ENCODE measurements around the gene MBD3. TPM values are rescaled to one million over a fixed set of nuclear protein-coding genes. Genes with fewer than 3 reads are reported as not detected.
"Not testable (repeated sequence)": the region's sequence is repeated elsewhere in the genome, so short reads cannot be mapped to it uniquely, and the experiment has no call there.

The MBD3 gene
- total RNA-seq, 1 donor from 2014 or later = 111 TPM

DNA sequence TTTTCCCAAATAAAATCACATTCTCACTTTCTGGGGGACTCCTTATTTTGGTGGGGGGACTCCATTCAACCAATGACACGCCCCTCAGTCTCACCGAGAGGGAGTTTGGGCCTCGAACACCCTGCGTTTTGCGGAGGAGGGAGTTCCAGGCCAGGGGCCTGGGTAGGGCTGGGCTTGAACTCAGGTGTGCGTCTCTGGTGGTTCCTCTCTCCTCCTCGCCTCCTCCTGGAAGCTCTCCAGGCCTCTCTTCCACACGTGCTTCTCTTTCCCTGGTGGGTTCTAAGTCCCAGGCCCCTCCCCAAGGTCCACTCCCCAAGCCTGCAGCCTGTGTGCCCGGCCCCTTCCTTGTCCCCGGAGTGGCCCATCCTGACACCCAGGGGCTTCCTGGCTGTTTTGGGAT is 39.2 kb downstream of the MBD3 start:
- H3K27ac Mint-ChIP-seq = no peak overlapping the region
- H3K36me3 Mint-ChIP-seq = peaks cover 5% of the 10 kb centered on the region
- TF ChIP-seq, protein P1, sequence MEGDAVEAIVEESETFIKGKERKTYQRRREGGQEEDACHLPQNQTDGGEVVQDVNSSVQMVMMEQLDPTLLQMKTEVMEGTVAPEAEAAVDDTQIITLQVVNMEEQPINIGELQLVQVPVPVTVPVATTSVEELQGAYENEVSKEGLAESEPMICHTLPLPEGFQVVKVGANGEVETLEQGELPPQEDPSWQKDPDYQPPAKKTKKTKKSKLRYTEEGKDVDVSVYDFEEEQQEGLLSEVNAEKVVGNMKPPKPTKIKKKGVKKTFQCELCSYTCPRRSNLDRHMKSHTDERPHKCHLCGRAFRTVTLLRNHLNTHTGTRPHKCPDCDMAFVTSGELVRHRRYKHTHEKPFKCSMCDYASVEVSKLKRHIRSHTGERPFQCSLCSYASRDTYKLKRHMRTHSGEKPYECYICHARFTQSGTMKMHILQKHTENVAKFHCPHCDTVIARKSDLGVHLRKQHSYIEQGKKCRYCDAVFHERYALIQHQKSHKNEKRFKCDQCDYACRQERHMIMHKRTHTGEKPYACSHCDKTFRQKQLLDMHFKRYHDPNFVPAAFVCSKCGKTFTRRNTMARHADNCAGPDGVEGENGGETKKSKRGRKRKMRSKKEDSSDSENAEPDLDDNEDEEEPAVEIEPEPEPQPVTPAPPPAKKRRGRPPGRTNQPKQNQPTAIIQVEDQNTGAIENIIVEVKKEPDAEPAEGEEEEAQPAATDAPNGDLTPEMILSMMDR (IDR thresholded peaks at IDR 0.05; ENCODE audit: unreplicated experiment) = no peak
- no peaks in the 10 kb centered on the region for H3K9me3 Mint-ChIP-seq
- DNase-seq (ENCODE audit: low spot score in 2 of 2, unreplicated experiment in 2 of 2) = no peak
- no peak overlapping the region for H3K4me3 Mint-ChIP-seq
- H3K27me3 Mint-ChIP-seq (ENCODE audit: low read depth) = no peaks in the 10 kb centered on the region
- no peaks in the 10 kb centered on the region for H3K4me1 Mint-ChIP-seq

DNA sequence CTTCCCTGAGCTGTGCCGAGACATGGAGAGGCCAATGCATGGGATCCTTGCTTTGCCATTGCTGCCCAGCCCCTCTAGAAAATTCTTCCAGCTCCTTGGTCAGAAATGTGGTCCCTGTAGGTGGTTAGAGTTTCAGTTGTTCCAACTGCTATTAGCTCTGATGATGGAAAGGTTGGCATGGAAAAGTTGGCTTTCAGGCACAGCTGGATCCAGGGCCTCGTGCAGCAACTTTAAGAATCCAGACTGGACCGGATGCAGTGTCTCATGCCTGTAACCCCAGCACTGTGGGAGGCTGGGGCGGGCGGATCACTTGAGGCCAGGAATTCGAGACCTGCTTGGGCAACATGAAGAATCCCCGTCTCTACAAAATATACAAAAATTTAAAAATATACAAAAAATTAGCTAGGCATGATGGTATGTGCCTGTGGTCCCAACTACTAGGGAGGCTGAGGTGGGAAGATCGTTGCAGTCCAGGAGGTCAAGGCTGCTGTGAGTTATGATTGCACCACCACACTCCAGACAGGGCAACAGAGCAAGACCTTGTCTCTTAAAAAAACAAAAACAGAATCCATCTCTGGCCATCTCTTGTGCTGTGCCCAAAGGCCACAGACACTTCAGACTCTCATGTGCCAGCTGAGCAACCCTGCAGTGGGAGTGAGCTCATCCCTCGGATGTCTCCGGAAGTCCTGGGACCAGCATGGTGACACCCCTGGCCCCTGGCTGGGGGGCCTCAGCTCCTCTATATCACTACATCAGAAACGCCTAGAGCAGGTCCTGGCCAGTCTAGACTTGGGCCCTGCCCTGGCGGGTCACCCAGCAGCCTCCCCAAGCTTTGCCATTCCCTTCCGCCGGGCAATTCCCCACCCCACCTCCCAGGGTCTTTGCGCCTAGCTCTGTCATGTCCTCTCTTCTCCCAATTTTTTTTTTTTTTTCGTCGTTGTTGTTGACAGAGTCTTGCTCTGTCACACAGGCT is 41.3 kb downstream of the MBD3 start:
- Mint-ChIP-seq H3K27ac (no peak overlapping the region), H3K9me3 (no peaks in the 10 kb centered on the region), H3K4me1 (no peaks in the 10 kb centered on the region), H3K27me3 (ENCODE audit: low read depth) (peaks cover 2% of the 10 kb centered on the region), H3K4me3 (no peak overlapping the region), H3K36me3 (no peaks in the 10 kb centered on the region)
- DNase-seq (ENCODE audit: low spot score in 2 of 2, unreplicated experiment in 2 of 2) = no peak
- TF ChIP-seq, protein P1 (IDR thresholded peaks at IDR 0.05; ENCODE audit: unreplicated experiment) = no peak

DNA sequence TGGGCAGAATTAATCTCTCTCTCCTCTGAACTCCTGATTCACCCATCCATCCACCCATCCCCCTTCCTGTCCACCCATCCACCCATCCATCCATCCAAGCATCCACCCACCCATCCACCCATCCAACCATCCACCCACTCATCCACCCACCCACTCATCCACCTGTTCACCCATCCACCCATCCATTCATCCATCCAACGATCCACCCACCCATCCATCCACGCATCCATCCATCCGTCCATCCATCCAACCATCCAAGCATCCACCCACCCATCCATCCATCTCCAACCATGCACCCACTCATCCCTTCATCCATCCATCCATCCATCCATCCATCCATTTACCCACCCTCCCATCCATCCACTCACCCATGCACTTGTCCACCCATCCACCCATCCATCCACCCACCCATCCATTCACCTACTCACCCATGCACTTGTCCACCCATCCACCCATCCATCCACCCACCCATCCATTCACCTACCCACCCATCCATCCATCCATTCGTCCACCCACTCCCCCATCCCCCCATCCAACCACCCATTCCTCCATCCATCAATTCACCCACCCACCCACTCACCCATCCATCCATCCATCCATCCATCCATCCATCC is 43.2 kb downstream of the MBD3 start:
- H3K27me3 Mint-ChIP-seq (ENCODE audit: low read depth) = peaks cover 17% of the 10 kb centered on the region
- no peak overlapping the region for H3K4me3 Mint-ChIP-seq
- no peak overlapping the region for H3K27ac Mint-ChIP-seq

DNA sequence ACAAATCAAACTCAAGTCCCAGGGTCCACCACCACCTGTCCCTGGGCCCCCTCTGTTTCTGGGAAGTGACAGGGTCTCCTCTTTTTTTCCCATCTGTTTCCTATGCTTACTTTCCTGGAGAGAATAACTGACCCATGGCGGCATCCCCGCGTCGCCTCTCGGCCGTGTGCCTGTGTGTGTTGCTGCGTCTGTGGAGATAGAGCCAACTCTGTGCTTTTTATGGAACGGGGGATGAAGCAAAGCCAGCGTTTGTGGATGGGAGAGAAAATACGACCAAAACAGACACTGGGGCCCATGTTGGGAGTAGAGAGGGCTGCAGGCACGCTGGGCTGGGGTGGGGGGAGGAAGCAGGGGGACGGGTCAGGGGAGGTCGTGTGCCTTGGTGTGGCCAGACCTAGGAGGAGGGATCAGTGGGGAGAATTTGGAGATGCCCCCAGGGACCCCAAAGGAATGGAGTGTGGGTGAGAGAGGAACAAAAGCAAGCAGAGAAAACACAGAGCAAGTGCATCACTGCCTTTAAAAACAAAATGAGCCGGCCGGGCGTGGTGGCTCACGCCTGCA is 52.2 kb downstream of the MBD3 start:
- Mint-ChIP-seq H3K27ac (peak overlapping the region; percentile 48), H3K36me3 (no peaks in the 10 kb centered on the region), H3K9me3 (no peaks in the 10 kb centered on the region), H3K27me3 (ENCODE audit: low read depth) (peaks cover 28% of the 10 kb centered on the region), H3K4me3 (no peak overlapping the region), H3K4me1 (peaks cover 6% of the 10 kb centered on the region)
- no peak for DNase-seq (ENCODE audit: low spot score in 2 of 2, unreplicated experiment in 2 of 2)
- TF ChIP-seq, protein P1 (IDR thresholded peaks at IDR 0.05; ENCODE audit: unreplicated experiment) = no peak

More for the DNA sequence above, 43.2 kb downstream of the MBD3 start:
- TF ChIP-seq, protein P1 (IDR thresholded peaks at IDR 0.05; ENCODE audit: unreplicated experiment) = no peak
- no peaks in the 10 kb centered on the region for H3K36me3 Mint-ChIP-seq
- no peaks in the 10 kb centered on the region for H3K9me3 Mint-ChIP-seq
- peaks cover 3% of the 10 kb centered on the region for H3K4me1 Mint-ChIP-seq
- no peak for DNase-seq (ENCODE audit: low spot score in 2 of 2, unreplicated experiment in 2 of 2)

DNA sequence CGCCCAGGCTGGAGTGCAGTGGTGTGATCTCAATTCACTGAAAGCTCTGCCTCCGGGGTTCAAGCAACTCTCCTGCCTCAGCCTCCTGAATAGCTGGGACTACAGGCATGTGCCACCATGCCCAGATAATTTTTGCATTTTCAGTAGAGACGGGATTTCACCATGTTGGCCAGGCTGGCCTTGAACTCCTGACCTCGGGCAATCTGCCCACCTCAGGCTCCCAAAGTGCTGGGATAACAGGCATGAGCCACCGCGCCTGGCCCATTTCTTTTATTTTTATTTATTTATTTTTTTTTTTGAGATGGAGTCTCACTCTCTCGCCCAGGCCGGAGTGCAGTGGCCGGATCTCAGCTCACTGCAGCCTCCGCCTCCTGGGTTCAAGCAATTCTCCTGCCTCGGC is 52.9 kb downstream of the MBD3 start:
- H3K4me3 Mint-ChIP-seq; H3K36me3 Mint-ChIP-seq; H3K9me3 Mint-ChIP-seq; DNase-seq (ENCODE audit: low spot score in 2 of 2, unreplicated experiment in 2 of 2); H3K27ac Mint-ChIP-seq; H3K4me1 Mint-ChIP-seq: not testable (repeated sequence)
- peaks cover 29% of the 10 kb centered on the region for H3K27me3 Mint-ChIP-seq (ENCODE audit: low read depth)

DNA sequence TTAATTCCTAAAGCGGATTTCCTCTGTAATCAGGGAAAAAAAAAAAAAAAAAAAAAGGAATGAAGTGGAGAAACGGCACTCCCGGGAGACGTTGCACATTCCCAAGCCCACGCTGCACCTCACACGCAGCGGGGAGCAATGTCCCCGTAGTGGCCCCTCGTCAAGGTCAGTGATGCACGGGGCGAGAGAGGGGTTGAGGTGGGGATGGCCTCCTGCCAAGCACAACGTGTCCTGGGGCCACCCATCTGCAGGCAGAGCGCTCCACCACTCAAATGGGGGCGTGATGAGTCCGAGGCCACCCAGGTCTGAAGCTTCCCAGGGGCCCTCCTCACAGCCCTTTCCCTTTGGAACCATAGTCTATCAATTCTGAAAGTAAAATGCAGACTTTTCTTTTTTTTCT is 53.7 kb downstream of the MBD3 start:
- Mint-ChIP-seq H3K4me3 (no peak overlapping the region), H3K36me3 (no peaks in the 10 kb centered on the region), H3K4me1 (peaks cover 6% of the 10 kb centered on the region), H3K9me3 (no peaks in the 10 kb centered on the region), H3K27ac (no peak overlapping the region), H3K27me3 (ENCODE audit: low read depth) (peaks cover 24% of the 10 kb centered on the region)
- TF ChIP-seq, protein P1 (IDR thresholded peaks at IDR 0.05; ENCODE audit: unreplicated experiment) = no peak
- no peak for DNase-seq (ENCODE audit: low spot score in 2 of 2, unreplicated experiment in 2 of 2)

DNA sequence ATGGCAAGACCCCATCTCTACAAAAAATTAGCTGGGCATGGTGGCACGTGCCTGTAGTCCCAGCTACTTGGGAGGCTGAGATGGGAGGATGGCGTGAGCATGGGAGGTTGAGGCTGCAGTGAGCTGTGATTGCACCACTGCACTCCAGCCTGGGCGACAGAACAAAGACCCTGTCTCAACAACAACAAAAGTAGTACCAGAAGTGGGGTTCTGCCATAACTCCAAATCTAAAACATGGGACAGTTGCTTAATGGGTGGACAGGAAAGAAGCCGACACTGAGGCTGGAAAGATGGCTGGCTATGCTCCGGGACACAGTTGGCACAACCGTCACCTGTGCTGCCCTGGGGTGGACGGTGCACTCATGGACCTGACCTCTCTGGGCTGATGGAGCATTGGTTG is 57.0 kb downstream of the MBD3 start:
- DNase-seq (ENCODE audit: low spot score in 2 of 2, unreplicated experiment in 2 of 2); H3K4me3 Mint-ChIP-seq; H3K27ac Mint-ChIP-seq; H3K36me3 Mint-ChIP-seq; H3K4me1 Mint-ChIP-seq; H3K9me3 Mint-ChIP-seq: not testable (repeated sequence)
- peaks cover 21% of the 10 kb centered on the region for H3K27me3 Mint-ChIP-seq (ENCODE audit: low read depth)

Data from mesothelial cell of epicardium (in vitro differentiated cells).